DND-41 (cell line): ENCODE measurements around the gene SERPINA3.

ENCODE experiments used
- ATAC-seq: fragments of 200-7000 bp; cut with Tn5 transposase; 3 replicates; pipeline ENCODE4 v1.9.1; 2021; ENCODE audit warnings: low read depth; ENCODE audit not compliant: insufficient read depth
- DNase-seq: peaks from one replicate; pipeline ENCODE4 v3.0.0-alpha.2; 2020
- H2AFZ ChIP-seq: 2 replicates; pipeline ENCODE4 v1.6.0; 2012; ENCODE audit warnings: low read depth, low read length
- H3K27ac ChIP-seq: 2 replicates; pipeline ENCODE4 v1.5.1; 2012; ENCODE audit warnings: low read length, inconsistent platforms
- H3K27me3 ChIP-seq: fragments of 200-600 bp; sonication (generic); 2 replicates; pipeline ENCODE4 v1.6.0; 2012; ENCODE audit warnings: low read length, mild to moderate bottlenecking, inconsistent platforms; ENCODE audit not compliant: insufficient read depth, poor library complexity
- H3K36me3 ChIP-seq: 2 replicates; pipeline ENCODE4 v1.5.1; 2012; ENCODE audit warnings: low read length, inconsistent platforms; ENCODE audit not compliant: insufficient read depth
- H3K4me1 ChIP-seq: 2 replicates; pipeline ENCODE4 v1.5.1; 2012; ENCODE audit warnings: mild to moderate bottlenecking, low read length; ENCODE audit not compliant: insufficient read depth
- H3K4me2 ChIP-seq: 2 replicates; pipeline ENCODE4 v1.6.0; 2012; ENCODE audit warnings: mild to moderate bottlenecking, moderate library complexity, low read length, inconsistent platforms; ENCODE audit not compliant: insufficient read depth
- H3K4me3 ChIP-seq, 2 experiments: fragments of 200-600 bp in 1 of 2; shearing (Covaris generic) in 1 of 2; 2 replicates each; pipeline ENCODE4 v1.5.1; 2012 to 2016; ENCODE audit warnings: inconsistent platforms in 2 of 2, low read length in 2 of 2, mild to moderate bottlenecking in 2 of 2, low read depth in 1 of 2, moderate library complexity in 1 of 2
- H3K79me2 ChIP-seq: 2 replicates; pipeline ENCODE4 v1.6.0; 2012; ENCODE audit warnings: low read length, inconsistent platforms; ENCODE audit not compliant: insufficient read depth
- H3K9ac ChIP-seq: 2 replicates; pipeline ENCODE4 v1.6.0; 2012; ENCODE audit warnings: low read depth, mild to moderate bottlenecking, inconsistent platforms, low read length, moderate library complexity
- H3K9me3 ChIP-seq: 2 replicates; pipeline ENCODE4 v1.5.1; 2012; ENCODE audit warnings: low read length, moderate library complexity, mild to moderate bottlenecking, inconsistent platforms; ENCODE audit not compliant: insufficient read depth, severe bottlenecking
- H4K20me1 ChIP-seq: 2 replicates; pipeline ENCODE4 v1.6.0; 2012; ENCODE audit warnings: low read length; ENCODE audit not compliant: insufficient read depth
- EZH2 ChIP-seq: IDR thresholded peaks from 3 replicates; pipeline ENCODE4 v1.6.1; 2012; ENCODE audit warnings: borderline replicate concordance, low read depth, mild to moderate bottlenecking, moderate library complexity, low read length, inconsistent platforms; ENCODE audit not compliant: severe bottlenecking
- TF ChIP-seq, protein P1 (sequence below): IDR thresholded peaks from 2 replicates; pipeline ENCODE4 v1.5.1; 2012; ENCODE audit warnings: borderline replicate concordance, low read length, moderate library complexity, mild to moderate bottlenecking; ENCODE audit not compliant: poor library complexity, severe bottlenecking; ENCODE audit errors: extremely low read depth

Gene SERPINA3

DNA sequence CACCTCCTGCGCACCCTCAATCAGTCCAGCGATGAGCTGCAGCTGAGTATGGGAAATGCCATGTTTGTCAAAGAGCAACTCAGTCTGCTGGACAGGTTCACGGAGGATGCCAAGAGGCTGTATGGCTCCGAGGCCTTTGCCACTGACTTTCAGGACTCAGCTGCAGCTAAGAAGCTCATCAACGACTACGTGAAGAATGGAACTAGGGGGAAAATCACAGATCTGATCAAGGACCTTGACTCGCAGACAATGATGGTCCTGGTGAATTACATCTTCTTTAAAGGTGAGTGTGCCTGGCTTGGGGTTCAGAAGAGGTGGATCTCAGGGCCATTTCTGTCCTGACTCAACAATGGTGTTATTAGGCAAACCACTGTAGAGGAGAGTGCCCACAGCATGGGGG, 2.6 kb downstream of the SERPINA3 start:
- Histone ChIP-seq H3K4me2 (no peak overlapping the region), H3K79me2 (no peaks in the 10 kb centered on the region), H3K9me3 (peaks cover 18% of the 10 kb centered on the region), H3K36me3 (no peaks in the 10 kb centered on the region), H3K9ac (no peak overlapping the region), H3K27me3 (peaks cover 3% of the 10 kb centered on the region), H3K4me3 (no peak overlapping the region), H2AFZ (no peak overlapping the region), H4K20me1 (no peaks in the 10 kb centered on the region), H3K4me1 (no peaks in the 10 kb centered on the region), H3K27ac (no peak overlapping the region)
- ATAC-seq, result no peak
- DNase-seq, result no peak
- TF ChIP-seq, protein P1, sequence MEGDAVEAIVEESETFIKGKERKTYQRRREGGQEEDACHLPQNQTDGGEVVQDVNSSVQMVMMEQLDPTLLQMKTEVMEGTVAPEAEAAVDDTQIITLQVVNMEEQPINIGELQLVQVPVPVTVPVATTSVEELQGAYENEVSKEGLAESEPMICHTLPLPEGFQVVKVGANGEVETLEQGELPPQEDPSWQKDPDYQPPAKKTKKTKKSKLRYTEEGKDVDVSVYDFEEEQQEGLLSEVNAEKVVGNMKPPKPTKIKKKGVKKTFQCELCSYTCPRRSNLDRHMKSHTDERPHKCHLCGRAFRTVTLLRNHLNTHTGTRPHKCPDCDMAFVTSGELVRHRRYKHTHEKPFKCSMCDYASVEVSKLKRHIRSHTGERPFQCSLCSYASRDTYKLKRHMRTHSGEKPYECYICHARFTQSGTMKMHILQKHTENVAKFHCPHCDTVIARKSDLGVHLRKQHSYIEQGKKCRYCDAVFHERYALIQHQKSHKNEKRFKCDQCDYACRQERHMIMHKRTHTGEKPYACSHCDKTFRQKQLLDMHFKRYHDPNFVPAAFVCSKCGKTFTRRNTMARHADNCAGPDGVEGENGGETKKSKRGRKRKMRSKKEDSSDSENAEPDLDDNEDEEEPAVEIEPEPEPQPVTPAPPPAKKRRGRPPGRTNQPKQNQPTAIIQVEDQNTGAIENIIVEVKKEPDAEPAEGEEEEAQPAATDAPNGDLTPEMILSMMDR, result no peak
- no peak for TF ChIP-seq EZH2

GRCh38 chr14:94615254-94615653, 3.1 kb downstream of the SERPINA3 start:
- H3K9me3 ChIP-seq, result peaks cover 18% of the 10 kb centered on the region
- H2AFZ ChIP-seq, result no peak overlapping the region
- no peak overlapping the region for H3K9ac ChIP-seq
- no peak for DNase-seq
- H3K4me2 ChIP-seq, result no peak overlapping the region
- H4K20me1 ChIP-seq, result no peaks in the 10 kb centered on the region
- H3K4me3 ChIP-seq, result no peak overlapping the region
- H3K36me3 ChIP-seq, result no peaks in the 10 kb centered on the region
- TF ChIP-seq EZH2, result no peak
- TF ChIP-seq, protein P1, result no peak
- no peak overlapping the region for H3K27ac ChIP-seq
- peaks cover 3% of the 10 kb centered on the region for H3K27me3 ChIP-seq
- no peak for ATAC-seq
- no peaks in the 10 kb centered on the region for H3K4me1 ChIP-seq
- no peaks in the 10 kb centered on the region for H3K79me2 ChIP-seq

DNA sequence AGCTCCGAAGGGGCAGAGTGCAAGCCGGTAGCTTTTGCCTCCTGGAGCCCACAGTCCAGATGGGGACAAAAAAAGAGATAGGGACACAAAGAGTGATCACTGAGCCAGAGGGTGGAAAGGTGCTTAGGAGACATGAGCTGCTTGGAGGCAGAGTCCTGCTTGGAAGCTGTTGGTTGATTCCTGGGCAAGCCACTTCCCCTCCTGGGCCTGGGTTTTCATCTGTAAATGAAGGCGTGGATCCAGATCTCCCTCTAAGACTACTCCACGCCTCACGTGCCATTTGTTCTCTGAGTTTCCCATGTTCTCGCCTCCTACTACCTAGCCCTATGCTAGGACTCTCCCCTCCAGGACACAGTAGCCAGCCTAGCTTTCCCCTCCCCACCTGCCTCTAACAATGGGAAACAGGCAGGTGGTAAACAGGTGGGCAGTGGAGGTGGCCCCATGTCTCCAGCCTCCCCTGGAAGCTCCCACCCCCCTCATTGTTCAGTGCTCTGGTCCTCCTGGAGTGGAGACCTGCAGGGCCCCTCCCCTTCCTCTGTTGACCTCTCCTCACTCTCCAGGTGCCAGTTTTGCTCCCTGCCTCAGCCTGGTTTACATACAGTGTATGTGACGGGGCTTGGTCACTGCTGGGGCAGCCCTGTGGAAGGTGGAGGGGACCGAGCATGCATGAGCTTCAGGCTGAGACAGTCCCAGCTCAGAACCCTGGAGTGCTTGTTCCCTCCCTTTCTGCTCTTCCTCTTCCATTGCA, 3.8 kb downstream of the SERPINA3 start:
- Histone ChIP-seq H3K4me2 (no peak overlapping the region), H3K4me1 (no peaks in the 10 kb centered on the region), H3K27me3 (peaks cover 3% of the 10 kb centered on the region), H2AFZ (no peak overlapping the region), H4K20me1 (no peaks in the 10 kb centered on the region), H3K4me3 (no peak overlapping the region), H3K79me2 (no peaks in the 10 kb centered on the region), H3K36me3 (no peaks in the 10 kb centered on the region), H3K9me3 (peaks cover 18% of the 10 kb centered on the region), H3K9ac (no peak overlapping the region), H3K27ac (no peak overlapping the region)
- TF ChIP-seq, protein P1, result no peak
- TF ChIP-seq EZH2, result no peak
- no peak for DNase-seq
- no peak for ATAC-seq
